GM21717 (cell line): ENCODE measurements around the gene MEIS2.

ENCODE experiments used
- ATAC-seq: cut with Tn5 transposase; IDR thresholded peaks from one replicate; pipeline ENCODE4 v1.9.1; 2021; ENCODE audit warnings: mild to moderate bottlenecking, moderate library complexity; ENCODE audit not compliant: unreplicated experiment

MEIS2 gene

GRCh38 chr15:36904715-36905114 is 195.6 kb downstream of the MEIS2 start:
- no peak for ATAC-seq

- no peak for ATAC-seq
Measured at GRCh38 chr15:36903922-36904556, 196.3 kb downstream of the MEIS2 start.

- ATAC-seq: no peak
Measured at GRCh38 chr15:36903195-36903594, 197.2 kb downstream of the MEIS2 start.

GRCh38 chr15:36901012-36901411 is 199.3 kb downstream of the MEIS2 start:
- no peak for ATAC-seq

GRCh38 chr15:36899696-36900095 is 200.7 kb downstream of the MEIS2 start:
- no peak for ATAC-seq

GRCh38 chr15:36898536-36899126 is 201.7 kb downstream of the MEIS2 start:
- no peak for ATAC-seq

- ATAC-seq: no peak
Measured at GRCh38 chr15:36897834-36898233, 202.5 kb downstream of the MEIS2 start.

- ATAC-seq: no peak
Measured at GRCh38 chr15:36896949-36897348, 203.4 kb downstream of the MEIS2 start.

GRCh38 chr15:36894075-36894474 is 206.3 kb downstream of the MEIS2 start:
- no peak for ATAC-seq

GRCh38 chr15:36893276-36893675 is 207.1 kb downstream of the MEIS2 start:
- ATAC-seq: no peak

GRCh38 chr15:36888011-36888992 is 212.0 kb downstream of the MEIS2 start:
- ATAC-seq: no peak

GRCh38 chr15:36887214-36887961 is 213.0 kb downstream of the MEIS2 start:
- no peak for ATAC-seq

- ATAC-seq: no peak
Measured at GRCh38 chr15:36886701-36887100, 213.6 kb downstream of the MEIS2 start.

GRCh38 chr15:36886191-36886590 is 214.2 kb downstream of the MEIS2 start:
- no peak for ATAC-seq

GRCh38 chr15:36885771-36886170 is 214.6 kb downstream of the MEIS2 start:
- ATAC-seq: no peak

GRCh38 chr15:36884936-36885635 is 215.3 kb downstream of the MEIS2 start:
- ATAC-seq: no peak

- no peak for ATAC-seq
Measured at GRCh38 chr15:36884518-36884875, 215.9 kb downstream of the MEIS2 start.

- ATAC-seq: peak; percentile 78
Measured at GRCh38 chr15:36883713-36884517, 216.4 kb downstream of the MEIS2 start.

- no peak for ATAC-seq
Measured at GRCh38 chr15:36882487-36883131, 217.7 kb downstream of the MEIS2 start.
